IMR-90 (cell line): ENCODE measurements around the gene CAMKMT. TPM values are rescaled to one million over a fixed set of nuclear protein-coding genes. Genes with fewer than 3 reads are reported as not detected.

Source experiments
- ATAC-seq: fragments of 200-7000 bp; cut with Tn5 transposase; 2 replicates; pipeline ENCODE4 v1.9.1; 2020; ENCODE audit warnings: low read depth, mild to moderate bottlenecking, moderate library complexity
- BruUV-seq: library from RNA; stranded (reverse); fragments of 400-500 nt; replicated peaks from 2 replicates; lab custom pipeline; 2021; lab: Mats Ljungman, UMichigan
- CTCF ChIA-PET: fragments of 300-600 bp; formaldehyde crosslinking; extraction: SDS; loops from one replicate; lab custom pipeline; 2021; ENCODE audit warnings: antibody characterized with exemption; lab: Yijun Ruan, JAX
- POLR2A ChIA-PET: fragments of 300-600 bp; sonication (Branson Sonifier 250); formaldehyde crosslinking; loops from one replicate; lab custom pipeline; 2022; ENCODE audit warnings: antibody characterized with exemption; ENCODE audit not compliant: unreplicated experiment; lab: Charles Lee
- DNase-seq: peaks from one replicate; pipeline ENCODE4 v3.0.0; 2013
- H2AFZ ChIP-seq: replicated peaks from 2 replicates; pipeline ENCODE3; 2013; ENCODE audit warnings: low read length, mild to moderate bottlenecking; ENCODE audit not compliant: poor library complexity
- H2AK5ac ChIP-seq: 2 replicates; pipeline ENCODE4 v1.6.1; 2013; ENCODE audit warnings: low read depth, low read length, inconsistent platforms
- H2AK9ac ChIP-seq: replicated peaks from 2 replicates; pipeline ENCODE3; 2013; ENCODE audit warnings: mild to moderate bottlenecking, low read depth, low read length, moderate library complexity; ENCODE audit not compliant: poor library complexity
- H2BK120ac ChIP-seq: 2 replicates; pipeline ENCODE4 v1.6.1; 2013; ENCODE audit warnings: low read depth, low read length, inconsistent platforms
- H2BK15ac ChIP-seq: 3 replicates; pipeline ENCODE4 v1.6.1; 2013; ENCODE audit warnings: low read depth, low read length, inconsistent platforms
- H2BK20ac ChIP-seq: 2 replicates; pipeline ENCODE4 v1.6.1; 2013; ENCODE audit warnings: low read depth, mild to moderate bottlenecking, inconsistent platforms, low read length, moderate library complexity
- H2BK5ac ChIP-seq: 2 replicates; pipeline ENCODE4 v1.6.1; 2013; ENCODE audit warnings: mild to moderate bottlenecking, low read depth, low read length, inconsistent platforms; ENCODE audit not compliant: poor library complexity, severe bottlenecking
- H3K14ac ChIP-seq: replicated peaks from 2 replicates; pipeline ENCODE4 v1.6.1; 2013; ENCODE audit warnings: low read depth, low read length, inconsistent platforms
- H3K18ac ChIP-seq: 2 replicates; pipeline ENCODE4 v1.6.1; 2013; ENCODE audit warnings: low read depth, low read length, control low read depth
- H3K23ac ChIP-seq: 2 replicates; pipeline ENCODE4 v1.6.1; 2013; ENCODE audit warnings: low read depth, low read length, inconsistent platforms
- H3K27ac ChIP-seq: 2 replicates; pipeline ENCODE4 v1.5.1; 2013; ENCODE audit warnings: mild to moderate bottlenecking, control low read depth, low read length; ENCODE audit not compliant: insufficient read depth
- H3K27me3 ChIP-seq: 2 replicates; pipeline ENCODE4 v1.6.1; 2013; ENCODE audit warnings: low read length; ENCODE audit not compliant: control insufficient read depth, insufficient read depth
- H3K36me3 ChIP-seq: 2 replicates; pipeline ENCODE4 v1.6.1; 2013; ENCODE audit warnings: low read length, mixed read lengths; ENCODE audit not compliant: control insufficient read depth, insufficient read depth
- H3K4ac ChIP-seq: 2 replicates; pipeline ENCODE4 v1.6.1; 2013; ENCODE audit warnings: low read depth, low read length, inconsistent platforms
- H3K4me1 ChIP-seq: 2 replicates; pipeline ENCODE4 v1.6.1; 2013; ENCODE audit warnings: low read length, mixed read lengths; ENCODE audit not compliant: control insufficient read depth, insufficient read depth
- H3K4me2 ChIP-seq: 2 replicates; pipeline ENCODE4 v1.6.1; 2013; ENCODE audit warnings: low read depth, mild to moderate bottlenecking, control low read depth, low read length, moderate library complexity
- H3K4me3 ChIP-seq: 2 replicates; pipeline ENCODE4 v1.5.1; 2013; ENCODE audit warnings: low read depth, mild to moderate bottlenecking, control low read depth, low read length, moderate library complexity; ENCODE audit not compliant: insufficient read depth
- H3K56ac ChIP-seq: 2 replicates; pipeline ENCODE4 v1.6.1; 2013; ENCODE audit warnings: low read length, inconsistent platforms; ENCODE audit not compliant: insufficient read depth; ENCODE audit errors: extremely low read depth
- H3K79me1 ChIP-seq, 2 experiments: 2 replicates each; pipeline ENCODE4 v1.6.1; 2013; ENCODE audit warnings: low read length in 2 of 2, inconsistent platforms in 1 of 2, low read depth in 1 of 2
- H3K9ac ChIP-seq: 2 replicates; pipeline ENCODE4 v1.6.1; 2013; ENCODE audit warnings: low read depth, low read length, control low read depth
- H3K9me1 ChIP-seq: 2 replicates; pipeline ENCODE4 v1.6.1; 2013; ENCODE audit warnings: low read length, inconsistent platforms; ENCODE audit not compliant: insufficient read depth
- H3K9me3 ChIP-seq: 2 replicates; pipeline ENCODE4 v1.6.1; 2013; ENCODE audit warnings: low read length; ENCODE audit not compliant: control insufficient read depth, insufficient read depth
- H4K20me1 ChIP-seq: 2 replicates; pipeline ENCODE4 v1.6.1; 2013; ENCODE audit warnings: low read length, inconsistent platforms; ENCODE audit not compliant: insufficient read depth
- H4K5ac ChIP-seq: 2 replicates; pipeline ENCODE4 v1.6.1; 2013; ENCODE audit warnings: mild to moderate bottlenecking, low read depth, low read length, control low read depth
- H4K8ac ChIP-seq, 2 experiments: 2 replicates each; pipeline ENCODE4 v1.6.1; 2013; ENCODE audit warnings: low read depth in 2 of 2, low read length in 2 of 2, control low read depth in 1 of 2, inconsistent platforms in 1 of 2
- H4K91ac ChIP-seq: 2 replicates; pipeline ENCODE4 v1.6.1; 2013; ENCODE audit warnings: low read depth, low read length, inconsistent platforms; ENCODE audit not compliant: insufficient read depth
- CEBPB ChIP-seq: IDR thresholded peaks from 2 replicates; pipeline ENCODE4 v1.6.1; 2012; ENCODE audit warnings: low read depth, low read length, improper control_type of control experiment
- CHD1 ChIP-seq: IDR thresholded peaks from 2 replicates; pipeline ENCODE4 v1.6.1; 2012; ENCODE audit warnings: low read depth, low read length, improper control_type of control experiment
- CTCF ChIP-seq: conservative IDR thresholded peaks from 2 replicates; pipeline ENCODE4 v1.5.1; 2012; ENCODE audit warnings: mild to moderate bottlenecking, low read depth, low read length, improper control_type of control experiment
- ELK1 ChIP-seq: fragments of 150-350 bp; IDR thresholded peaks from 2 replicates; pipeline ENCODE4 v1.6.1; 2016; ENCODE audit warnings: low read depth, mild to moderate bottlenecking, low read length, moderate library complexity, borderline replicate concordance
- FOS ChIP-seq: fragments of 150-350 bp; IDR thresholded peaks from 2 replicates; pipeline ENCODE4 v1.6.1; 2016; ENCODE audit warnings: low read depth, low read length
- MAFK ChIP-seq: IDR thresholded peaks from 2 replicates; pipeline ENCODE4 v1.6.1; 2012; ENCODE audit warnings: low read depth, low read length, improper control_type of control experiment
- MAZ ChIP-seq: IDR thresholded peaks from 2 replicates; pipeline ENCODE4 v1.6.1; 2012; ENCODE audit warnings: low read depth, mild to moderate bottlenecking, low read length, improper control_type of control experiment, moderate library complexity, borderline replicate concordance
- MXI1 ChIP-seq: IDR thresholded peaks from 2 replicates; pipeline ENCODE4 v1.6.1; 2012; ENCODE audit warnings: low read depth, mild to moderate bottlenecking, low read length, moderate library complexity, borderline replicate concordance
- NFE2L2 ChIP-seq: fragments of 150-350 bp; IDR thresholded peaks from 2 replicates; pipeline ENCODE4 v1.6.1; 2016; ENCODE audit warnings: low read depth, mild to moderate bottlenecking, low read length
- RAD21 ChIP-seq: IDR thresholded peaks from 2 replicates; pipeline ENCODE4 v1.6.1; 2012; ENCODE audit warnings: low read length, improper control_type of control experiment
- RCOR1 ChIP-seq: IDR thresholded peaks from 2 replicates; pipeline ENCODE4 v1.6.1; 2012; ENCODE audit warnings: mild to moderate bottlenecking, low read length, improper control_type of control experiment; ENCODE audit not compliant: insufficient replicate concordance
- RFX5 ChIP-seq: IDR thresholded peaks from 2 replicates; pipeline ENCODE4 v1.8.0; 2012; ENCODE audit warnings: low read depth, mild to moderate bottlenecking, low read length, moderate library complexity
- SMC3 ChIP-seq: fragments of 150-350 bp; IDR thresholded peaks from 2 replicates; pipeline ENCODE4 v1.6.1; 2016; ENCODE audit warnings: low read depth, mild to moderate bottlenecking, antibody characterized with exemption, low read length, moderate library complexity
- WGBS, 2 experiments: methylation state at CpG; one replicate each; pipeline versions ENCODE4 v1.1.5 to v1.1.7; 2013; ENCODE audit warnings: missing lambda C conversion rate in 2 of 2; ENCODE audit not compliant: insufficient read length in 1 of 2; ENCODE audit errors: extremely low coverage in 2 of 2; 5-methylcytosine and 5-hydroxymethylcytosine counted together
- dilution Hi-C: fragments of 300-500 bp; cut with HindIII; formaldehyde crosslinking; loops from one replicate; pipeline ENCODE4 v1.14.3; 2018; ENCODE audit warnings: low sequenced_read_pairs; ENCODE audit not compliant: unreplicated experiment
- in situ Hi-C: fragments of 300-500 bp; cut with MboI; formaldehyde crosslinking; loops from 3 replicates; pipeline ENCODE4 v1.14.3; 2019; ENCODE audit warnings: low sequenced_read_pairs, inconsistent platforms, mixed read lengths
- intact Hi-C: fragments of 100-400 bp; cut with micrococcal nuclease; formaldehyde crosslinking; loops from 2 replicates; pipeline ENCODE4 v1.10.0; 2022
- polyA plus RNA-seq, 3 experiments: library from polyadenylated mRNA; depleted of rRNA; stranded (reverse); fragments of >200 nt; gene quantifications; 2 replicates each; pipeline ENCODE4 v1.2.3, GENCODE V29; 2012; ENCODE audit warnings: low replicate concordance in 1 of 3
- total RNA-seq: library from RNA; depleted of rRNA; stranded (reverse); fragments of >200 nt; gene quantifications from 2 replicates; pipeline ENCODE4 v1.2.3, GENCODE V29; 2012
- TF ChIP-seq, protein P1 (sequence below): fragments of 150-350 bp; IDR thresholded peaks from 2 replicates; pipeline ENCODE4 v1.6.1; 2017; ENCODE audit warnings: mild to moderate bottlenecking, antibody characterized with exemption, low read length, low read depth

The CAMKMT gene
- total and polyA plus RNA-seq, 2 of the 4 experiments (the other 2 are of a cell fraction) = 4.4 to 6.8 TPM

- Histone ChIP-seq H3K4me1 (peaks cover 3% of the 10 kb centered on the region; the same call in 1 of the 2 replicates), H4K8ac (no peak overlapping the region), H2BK20ac (no peak overlapping the region), H3K4me3 (no peak overlapping the region), H3K18ac (no peak overlapping the region), H3K9ac (no peak overlapping the region), H3K36me3 (peaks cover 10% of the 10 kb centered on the region), H4K5ac (no peak overlapping the region), H3K9me3 (no peaks in the 10 kb centered on the region), H4K91ac (no peak overlapping the region), H2AK5ac (no peak overlapping the region), H3K27me3 (no peaks in the 10 kb centered on the region), H3K27ac (no peak overlapping the region), H2AK9ac (no peak overlapping the region), H3K23ac (no peak overlapping the region), H4K20me1 (no peaks in the 10 kb centered on the region), H3K9me1 (peaks cover 2% of the 10 kb centered on the region; the same call in 1 of the 2 replicates), H3K14ac (no peak overlapping the region), H2AFZ (no peak overlapping the region), H3K4me2 (no peak overlapping the region), H2BK15ac (no peak overlapping the region), H3K4ac (no peak overlapping the region), H3K79me1 (peaks cover 4 to 7% of the 10 kb centered on the region in 2 experiments; a peak in 2 of 4 replicates), H2BK5ac (no peak overlapping the region), H2BK120ac (no peak overlapping the region), H3K56ac (no peak overlapping the region)
- dilution Hi-C loops (no loop called here), in situ Hi-C loops (no loop called here), intact Hi-C loops (no loop called here)
- DNase-seq (peak; percentile 7), ATAC-seq (0 out of 2 replicates have a peak, but pooled peaks have one; percentile 21)
- POLR2A ChIA-PET = no interaction called here
- WGBS, 2 experiments = no CpG with 5 or more reads among the region's 1 CpG
- no TSS peak for BruUV-seq
- TF ChIP-seq, protein P1, sequence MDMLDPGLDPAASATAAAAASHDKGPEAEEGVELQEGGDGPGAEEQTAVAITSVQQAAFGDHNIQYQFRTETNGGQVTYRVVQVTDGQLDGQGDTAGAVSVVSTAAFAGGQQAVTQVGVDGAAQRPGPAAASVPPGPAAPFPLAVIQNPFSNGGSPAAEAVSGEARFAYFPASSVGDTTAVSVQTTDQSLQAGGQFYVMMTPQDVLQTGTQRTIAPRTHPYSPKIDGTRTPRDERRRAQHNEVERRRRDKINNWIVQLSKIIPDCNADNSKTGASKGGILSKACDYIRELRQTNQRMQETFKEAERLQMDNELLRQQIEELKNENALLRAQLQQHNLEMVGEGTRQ = no peak
- no peak for TF ChIP-seq MAFK
- no peak for TF ChIP-seq ELK1
- 0 out of 2 replicates have a peak, but pooled peaks have one; percentile 18 for TF ChIP-seq SMC3
- no peak for TF ChIP-seq NFE2L2
- no peak for TF ChIP-seq CEBPB
- peak; percentile 20; the same call in 1 of the 2 replicates for TF ChIP-seq RAD21
- no peak for TF ChIP-seq RCOR1
- no peak for TF ChIP-seq RFX5
- no peak for TF ChIP-seq MAZ
- no peak for TF ChIP-seq CHD1
- TF ChIP-seq FOS = no peak
- TF ChIP-seq MXI1 = no peak
- no peak for TF ChIP-seq CTCF
- CTCF ChIA-PET = interaction anchor here (0.6 to 0.8 kb wide), 3 partner anchors 9 to 117 kb away, joined by 3 to 4 read pairs (median 3); no protein-coding TSS in a partner anchor
Measured at GRCh38 chr2:44342854-44343253, 18.9 kb upstream of the CAMKMT start.
